ENCODE data around the gene MPND.

DNA sequence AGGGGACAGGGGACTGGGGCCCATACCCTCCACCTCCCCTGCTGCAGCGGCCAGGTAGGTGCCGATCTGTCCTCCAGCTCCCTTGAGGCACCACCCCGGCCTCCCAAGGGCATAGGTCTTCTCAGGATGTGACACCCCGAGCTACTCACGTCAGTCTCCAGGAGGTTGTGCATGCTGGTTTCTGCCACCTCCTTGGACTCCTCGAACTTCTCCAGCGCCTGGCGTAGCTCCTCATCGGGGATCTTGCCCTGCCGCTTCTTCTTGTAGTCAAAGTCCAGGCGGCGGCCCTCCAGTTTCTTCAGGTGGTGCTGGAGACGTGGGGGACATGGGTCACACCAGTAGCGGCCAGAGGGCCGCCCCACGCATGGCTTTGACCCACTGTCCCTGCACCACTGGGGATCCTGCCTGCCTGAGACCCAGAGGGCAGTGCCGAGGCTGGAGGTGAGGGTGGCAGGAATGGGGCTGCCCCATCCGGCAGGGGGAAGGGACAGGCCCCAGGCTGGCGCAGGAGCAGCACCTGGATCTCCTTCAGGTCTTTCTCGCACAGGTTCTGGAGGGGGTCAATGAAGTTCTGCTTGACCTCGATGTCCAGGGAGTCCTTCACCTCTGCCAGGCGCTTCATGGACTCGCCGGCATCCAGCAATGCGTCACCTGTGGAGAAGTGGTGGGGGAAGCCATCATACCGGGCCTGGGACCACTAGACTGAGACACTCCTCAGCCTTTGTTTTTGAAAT lies 20.4 kb downstream of the MPND start:
- no peak for TF ChIP-seq HCFC1 (IDR thresholded peaks at IDR 0.05; ENCODE audit: low read length)
- TF ChIP-seq, protein P1, sequence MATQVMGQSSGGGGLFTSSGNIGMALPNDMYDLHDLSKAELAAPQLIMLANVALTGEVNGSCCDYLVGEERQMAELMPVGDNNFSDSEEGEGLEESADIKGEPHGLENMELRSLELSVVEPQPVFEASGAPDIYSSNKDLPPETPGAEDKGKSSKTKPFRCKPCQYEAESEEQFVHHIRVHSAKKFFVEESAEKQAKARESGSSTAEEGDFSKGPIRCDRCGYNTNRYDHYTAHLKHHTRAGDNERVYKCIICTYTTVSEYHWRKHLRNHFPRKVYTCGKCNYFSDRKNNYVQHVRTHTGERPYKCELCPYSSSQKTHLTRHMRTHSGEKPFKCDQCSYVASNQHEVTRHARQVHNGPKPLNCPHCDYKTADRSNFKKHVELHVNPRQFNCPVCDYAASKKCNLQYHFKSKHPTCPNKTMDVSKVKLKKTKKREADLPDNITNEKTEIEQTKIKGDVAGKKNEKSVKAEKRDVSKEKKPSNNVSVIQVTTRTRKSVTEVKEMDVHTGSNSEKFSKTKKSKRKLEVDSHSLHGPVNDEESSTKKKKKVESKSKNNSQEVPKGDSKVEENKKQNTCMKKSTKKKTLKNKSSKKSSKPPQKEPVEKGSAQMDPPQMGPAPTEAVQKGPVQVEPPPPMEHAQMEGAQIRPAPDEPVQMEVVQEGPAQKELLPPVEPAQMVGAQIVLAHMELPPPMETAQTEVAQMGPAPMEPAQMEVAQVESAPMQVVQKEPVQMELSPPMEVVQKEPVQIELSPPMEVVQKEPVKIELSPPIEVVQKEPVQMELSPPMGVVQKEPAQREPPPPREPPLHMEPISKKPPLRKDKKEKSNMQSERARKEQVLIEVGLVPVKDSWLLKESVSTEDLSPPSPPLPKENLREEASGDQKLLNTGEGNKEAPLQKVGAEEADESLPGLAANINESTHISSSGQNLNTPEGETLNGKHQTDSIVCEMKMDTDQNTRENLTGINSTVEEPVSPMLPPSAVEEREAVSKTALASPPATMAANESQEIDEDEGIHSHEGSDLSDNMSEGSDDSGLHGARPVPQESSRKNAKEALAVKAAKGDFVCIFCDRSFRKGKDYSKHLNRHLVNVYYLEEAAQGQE (IDR thresholded peaks at IDR 0.05; ENCODE audit: low read depth, low read length), result no peak

Measured in GM12878 (cell line).